GM21737 (cell line): ENCODE data around the gene SPDYC.

Source experiments
- ATAC-seq: cut with Tn5 transposase; IDR thresholded peaks from one replicate; pipeline ENCODE4 v1.9.1; 2021; ENCODE audit warnings: mild to moderate bottlenecking, moderate library complexity; ENCODE audit not compliant: unreplicated experiment

SPDYC gene, protein sequence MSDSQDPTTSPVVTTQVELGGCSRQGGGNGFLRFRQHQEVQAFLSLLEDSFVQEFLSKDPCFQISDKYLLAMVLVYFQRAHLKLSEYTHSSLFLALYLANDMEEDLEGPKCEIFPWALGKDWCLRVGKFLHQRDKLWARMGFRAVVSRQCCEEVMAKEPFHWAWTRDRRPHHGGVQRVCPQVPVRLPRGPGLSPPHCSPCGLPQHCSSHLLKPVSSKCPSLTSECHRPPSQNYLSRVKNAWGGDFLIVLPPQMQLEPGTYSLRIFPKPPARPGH

DNA sequence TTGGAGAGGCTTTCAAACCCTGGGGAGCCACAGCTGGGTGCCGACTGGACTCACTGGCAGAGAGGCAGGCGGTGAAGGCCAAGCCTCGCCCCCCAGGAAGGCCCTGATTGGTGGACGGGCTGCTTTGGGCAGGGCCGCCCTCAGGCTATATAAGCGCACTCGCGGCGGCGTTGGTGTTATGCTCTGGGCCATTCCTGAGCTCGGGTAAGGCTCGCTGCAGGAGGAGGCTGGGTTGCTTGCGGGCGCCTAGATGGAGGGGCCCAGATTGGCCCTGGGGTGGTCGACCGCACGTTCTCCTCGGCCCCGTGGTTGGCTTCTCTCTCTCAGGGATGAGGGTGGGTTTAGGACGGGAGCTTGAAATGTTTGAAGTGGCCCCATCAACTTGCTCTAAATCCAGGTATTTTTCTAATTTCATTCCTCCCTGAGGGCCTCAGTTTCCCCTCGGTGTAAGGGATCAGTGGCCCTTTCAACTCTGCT, at the start of gene SPDYC:
TSS of gene SPDYC (plus strand) at position 176 of the 477 bp plus-strand sequence. CDS start 1,125 bp downstream, outside the sequence.
- no peak for ATAC-seq

DNA sequence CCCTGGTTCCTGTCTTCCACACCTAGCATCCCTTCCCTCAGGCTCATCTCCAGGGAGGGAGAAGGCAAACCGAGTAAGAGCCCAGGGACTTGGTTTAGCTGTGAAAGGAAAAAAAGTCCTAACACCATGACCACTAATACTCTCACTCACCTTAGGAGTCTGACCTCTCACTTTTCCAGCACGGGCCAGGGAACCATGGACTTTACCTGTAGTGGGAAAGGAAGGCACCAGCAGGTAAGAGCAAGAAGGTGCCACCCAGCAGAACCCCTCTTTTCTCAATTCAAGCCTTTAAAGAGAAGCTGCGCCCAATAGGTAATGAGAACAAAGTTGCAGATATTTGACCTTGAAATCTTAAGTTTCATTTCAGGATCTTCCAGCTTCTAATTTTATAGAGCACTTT, 49.2 kb upstream of the SPDYC start:
- ATAC-seq, result no peak

DNA sequence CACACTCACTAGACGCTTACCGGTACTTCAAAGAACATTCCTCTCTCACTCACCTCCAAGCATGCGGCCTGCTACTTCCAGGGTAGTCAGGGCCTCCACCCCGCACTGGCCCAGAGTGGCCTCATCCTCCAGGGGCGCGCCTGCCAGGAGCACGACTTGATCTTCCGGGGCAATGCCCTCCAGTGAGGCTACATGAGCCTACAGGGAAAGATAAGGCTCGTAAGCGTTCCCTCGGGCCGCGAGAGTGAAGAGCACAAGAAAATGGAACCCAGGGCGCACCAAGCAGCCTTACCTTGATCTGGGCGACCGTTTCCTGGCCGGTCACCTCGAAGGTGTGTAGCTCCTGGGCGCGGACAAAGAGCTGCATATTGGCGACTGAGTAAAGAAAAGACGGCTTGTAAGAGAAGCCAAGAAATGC, 48.6 kb upstream of the SPDYC start:
- no peak for ATAC-seq

DNA sequence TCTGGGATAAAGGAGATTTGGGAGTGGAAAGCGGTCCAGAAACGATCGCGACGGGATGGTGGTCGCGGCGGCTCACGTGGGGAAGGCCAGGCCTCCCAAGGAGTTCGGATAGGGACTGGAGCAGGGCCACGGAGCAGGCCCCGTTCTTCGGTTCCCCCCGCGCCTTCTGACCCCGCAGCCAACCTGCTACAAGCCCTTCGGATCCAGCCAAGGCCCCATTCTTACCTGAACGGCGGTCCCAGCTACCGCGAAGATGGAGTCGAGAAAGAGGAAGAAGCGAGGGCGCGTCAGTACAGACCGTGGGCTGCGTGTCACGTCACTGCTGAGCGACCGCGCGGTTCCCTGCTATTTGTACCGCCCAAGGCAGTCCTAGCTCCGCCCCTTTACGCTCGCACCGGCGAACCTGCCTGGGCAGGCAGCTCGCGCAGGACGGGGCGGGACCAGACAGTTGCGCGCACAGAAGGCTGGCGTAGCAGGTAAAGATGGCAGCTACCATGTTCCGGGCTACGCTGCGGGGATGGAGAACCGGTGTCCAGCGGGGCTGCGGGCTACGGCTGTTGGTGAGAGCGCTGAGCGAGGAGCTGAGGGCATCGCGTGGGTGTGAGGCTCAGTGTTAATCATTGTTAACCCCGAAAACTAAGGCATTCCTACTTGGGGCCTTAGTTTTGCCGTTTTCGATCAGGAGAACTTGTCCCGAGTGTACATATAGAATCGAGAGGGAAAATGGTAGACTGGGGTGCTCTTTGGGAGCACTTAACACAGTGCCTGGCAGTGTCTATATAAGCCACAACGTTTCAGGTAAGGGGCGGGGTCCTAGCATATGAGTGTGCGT, 48.0 kb upstream of the SPDYC start, which contains the start of the genes FAU and MRPL49:
TSS of gene FAU (minus strand) at position 270 of the 832 bp plus-strand sequence. CDS start 321 bp downstream, outside the sequence.
TSS of gene MRPL49 (plus strand) at position 457 of the 832 bp plus-strand sequence. CDS start at position 483, 26 bp downstream.
- peak; percentile 59 for ATAC-seq

DNA sequence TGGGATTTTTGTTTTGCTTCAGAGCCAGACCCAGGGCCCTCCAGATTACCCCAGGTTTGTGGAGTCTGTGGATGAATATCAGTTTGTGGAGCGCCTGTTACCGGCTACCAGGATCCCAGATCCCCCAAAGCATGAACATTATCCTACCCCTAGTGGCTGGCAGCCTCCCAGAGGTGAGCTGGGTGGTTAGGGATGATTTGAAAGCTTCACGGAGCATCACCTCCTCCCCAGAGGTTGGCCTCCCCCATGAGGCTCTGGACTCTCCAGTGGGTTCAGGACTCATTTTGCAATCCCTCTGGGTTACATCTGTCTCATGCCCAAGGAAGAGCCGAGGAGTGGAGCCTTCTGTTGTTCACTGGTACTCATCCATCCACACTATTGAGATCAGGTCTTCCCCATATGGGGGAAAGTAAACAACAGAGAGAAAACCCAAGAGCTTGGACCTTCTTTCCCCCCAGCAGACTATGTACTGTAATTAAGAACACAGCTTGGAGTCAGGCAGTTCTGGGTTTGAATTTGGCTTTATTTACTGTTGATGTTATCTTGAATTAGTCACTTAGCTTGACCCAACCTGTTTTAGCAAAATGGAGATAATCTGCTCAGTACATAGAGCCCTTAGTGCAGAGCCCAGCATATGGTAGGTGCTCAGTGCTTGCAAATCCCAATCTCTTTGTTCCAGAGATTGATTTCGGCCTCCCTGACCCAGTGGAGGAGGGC, 45.4 kb upstream of the SPDYC start:
- ATAC-seq, result no peak

DNA sequence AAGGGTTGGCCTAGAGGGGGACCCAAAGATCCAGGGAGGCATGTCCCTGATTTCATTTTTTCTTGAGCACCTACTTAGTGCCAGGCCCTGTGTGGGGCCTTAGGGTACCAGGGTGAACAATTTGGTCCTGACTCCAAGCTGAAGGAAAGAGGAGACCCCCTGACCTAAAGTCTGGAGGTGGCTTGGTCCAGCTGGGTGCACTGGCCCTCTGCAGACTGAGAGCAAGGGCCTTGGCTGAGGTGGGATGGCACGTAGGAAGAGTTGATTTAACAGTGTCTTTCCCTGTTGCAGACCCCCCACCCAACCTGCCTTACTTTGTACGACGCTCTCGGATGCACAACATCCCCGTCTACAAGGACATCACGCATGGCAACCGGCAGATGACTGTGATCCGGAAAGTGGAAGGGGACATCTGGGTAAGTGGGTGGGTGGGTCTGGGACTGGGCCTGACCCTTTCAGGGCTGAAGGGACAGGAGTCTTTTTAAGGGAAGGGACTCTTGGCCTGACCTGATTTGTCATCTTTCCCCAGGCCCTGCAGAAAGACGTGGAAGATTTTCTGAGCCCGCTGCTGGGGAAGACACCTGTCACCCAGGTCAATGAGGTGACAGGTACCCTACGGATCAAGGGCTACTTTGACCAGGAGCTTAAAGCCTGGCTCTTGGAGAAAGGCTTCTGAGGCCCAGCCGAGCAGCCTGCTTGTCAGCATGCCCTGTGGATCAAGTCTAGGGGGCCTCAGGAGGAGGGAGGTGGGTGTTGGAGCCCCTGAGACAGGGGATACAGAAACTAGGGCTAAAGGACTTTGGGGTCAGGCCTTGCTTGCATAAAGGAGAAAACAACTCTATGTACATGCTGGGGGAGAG, 44.6 kb upstream of the SPDYC start:
- no peak for ATAC-seq

DNA sequence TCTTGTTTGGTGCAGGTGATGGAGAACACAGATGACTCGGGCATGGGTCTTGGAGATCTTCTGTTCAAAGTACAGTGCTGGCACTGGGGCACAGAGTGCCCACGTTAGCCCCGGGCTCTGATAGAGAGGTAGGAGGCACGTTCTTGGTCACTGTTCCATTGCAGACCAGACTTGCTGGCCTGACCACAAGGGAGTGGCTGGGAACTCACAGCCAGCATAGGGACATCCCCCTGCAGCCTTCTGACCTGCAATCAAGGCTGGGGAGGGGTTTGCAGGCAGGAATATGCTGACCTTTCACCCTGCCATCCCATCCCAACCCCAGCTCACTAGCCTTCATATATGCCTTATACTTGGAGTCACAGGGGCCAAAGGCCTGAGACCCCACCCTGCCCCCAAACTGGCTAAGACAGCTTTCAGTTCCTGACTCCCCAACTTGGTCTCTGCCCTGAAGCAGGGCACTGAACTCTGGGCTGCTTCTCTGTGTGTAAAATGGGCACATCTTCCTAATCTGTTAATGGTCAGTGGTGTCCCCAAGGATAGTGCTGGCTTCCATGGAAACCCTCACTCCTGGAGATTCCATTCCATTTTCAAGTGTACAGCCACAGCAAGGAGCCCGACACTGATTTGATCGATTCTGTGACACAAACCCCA, 43.3 kb upstream of the SPDYC start:
- ATAC-seq, result no peak

DNA sequence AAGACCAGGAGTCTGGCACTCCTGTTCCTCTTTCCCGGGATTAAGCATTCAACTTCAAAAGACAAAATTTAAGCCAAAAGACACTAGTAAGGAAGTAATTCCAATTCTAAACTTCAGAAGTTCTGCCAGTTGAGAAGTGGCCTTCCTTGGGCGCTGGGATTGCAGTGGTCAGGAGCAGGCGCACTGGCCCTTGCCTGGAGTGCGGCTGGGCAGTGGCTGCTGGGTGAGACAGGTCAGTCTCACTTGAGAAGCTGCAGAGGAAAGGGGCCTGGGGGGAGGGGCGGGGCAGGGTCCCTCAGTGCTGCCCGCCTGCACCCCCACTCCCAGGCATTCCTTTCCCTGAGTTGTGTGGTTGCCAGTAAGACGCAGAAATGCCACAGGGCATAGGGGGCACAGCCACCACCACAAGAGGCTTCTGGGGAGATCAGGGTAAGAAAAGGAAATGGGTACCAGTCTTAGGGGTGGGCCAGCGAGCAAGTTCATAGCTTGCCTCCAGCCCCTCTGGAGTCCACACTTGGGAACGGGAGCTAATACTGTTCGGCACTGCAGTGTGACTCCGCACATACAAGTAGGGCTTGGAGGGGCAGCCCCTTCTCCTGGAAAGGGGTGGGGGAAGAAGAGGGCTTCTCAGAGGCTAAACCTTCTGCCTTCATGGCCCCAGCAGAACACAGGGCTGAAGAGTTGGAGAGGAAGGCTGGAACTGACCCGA, 42.4 kb upstream of the SPDYC start:
- ATAC-seq, result no peak

DNA sequence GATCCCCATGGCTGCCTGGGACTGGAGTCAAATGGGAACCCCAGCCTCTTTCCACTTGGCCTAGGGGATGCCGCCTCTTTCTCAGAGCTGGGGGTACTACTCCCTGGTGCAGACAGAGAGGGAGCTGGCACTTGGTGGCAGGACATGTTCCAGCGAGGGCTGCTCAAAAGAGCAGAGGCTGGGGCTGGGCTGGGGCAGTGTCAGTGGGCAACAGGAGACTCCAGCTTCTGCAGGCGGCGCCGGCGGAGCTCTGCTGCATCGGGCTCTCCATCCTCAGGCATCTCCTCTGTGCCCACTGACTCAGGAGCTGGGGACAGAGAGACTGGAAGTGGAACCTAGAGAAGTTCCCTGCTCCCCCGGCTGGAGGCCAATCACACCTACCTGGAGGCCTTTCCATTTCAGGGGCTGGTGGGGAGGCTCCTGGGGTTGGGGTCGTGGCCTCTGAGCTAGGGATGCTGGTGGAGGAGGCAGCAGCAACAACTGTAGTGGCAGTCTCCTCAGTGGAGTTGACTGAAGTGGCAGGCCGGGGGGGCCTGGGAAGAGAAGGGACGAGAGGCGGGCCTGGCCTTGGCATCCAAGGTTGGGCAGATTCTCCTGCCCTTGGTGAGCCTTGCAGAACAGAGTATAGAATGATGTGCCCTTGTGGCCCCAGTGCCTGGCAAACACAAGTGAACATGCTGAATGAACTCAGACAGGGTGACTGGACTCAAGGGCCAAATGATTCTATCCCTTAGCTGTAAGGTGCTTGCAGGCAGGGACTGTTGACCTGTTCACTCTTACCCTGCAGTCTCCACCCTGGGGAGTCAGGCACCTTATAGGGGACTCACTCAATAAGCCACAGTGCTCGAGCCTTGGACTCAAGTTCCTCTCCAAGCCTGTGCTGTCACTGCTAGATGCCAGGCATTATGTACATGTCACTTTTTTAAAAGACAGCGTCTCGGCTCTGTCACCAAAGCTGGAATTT, 41.6 kb upstream of the SPDYC start:
- ATAC-seq, result no peak

DNA sequence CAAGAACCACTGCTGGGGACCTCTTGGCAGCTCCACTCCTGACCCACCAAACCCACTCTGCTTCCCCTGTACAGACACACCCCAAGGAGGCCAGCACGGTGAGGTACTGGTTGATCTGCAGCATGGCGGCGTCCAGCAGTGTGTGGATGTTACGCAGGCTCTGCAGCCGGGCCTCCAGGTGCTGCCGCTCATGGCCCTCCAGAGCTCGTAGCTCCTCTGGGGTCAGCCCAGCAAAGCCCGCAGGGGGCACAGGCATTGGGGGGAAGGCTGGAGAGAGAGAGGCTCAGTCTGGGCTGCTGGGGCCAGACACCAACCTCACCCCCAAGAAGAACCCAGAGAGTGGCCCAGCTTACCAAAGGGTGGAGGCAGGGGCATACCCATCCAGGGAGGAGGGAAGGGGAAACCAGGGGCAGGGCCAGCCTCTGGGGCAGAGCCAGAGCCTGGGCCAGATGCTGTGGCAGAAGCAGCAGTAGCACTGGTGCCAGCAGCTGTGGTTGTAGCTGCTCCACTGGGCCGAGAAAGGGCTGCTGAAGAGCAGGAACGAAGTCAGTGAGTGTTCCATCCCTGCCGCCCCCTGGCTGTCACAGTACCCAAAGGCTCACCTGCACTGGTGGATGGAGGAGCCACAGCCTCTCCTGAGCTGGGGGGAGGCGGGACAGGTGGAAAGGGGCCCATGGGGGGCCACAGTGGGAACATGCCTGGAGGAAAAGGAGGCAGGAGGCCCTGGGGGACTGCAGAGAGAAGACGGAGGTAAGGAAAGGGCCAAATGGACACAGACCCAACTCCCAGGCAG, 40.2 kb upstream of the SPDYC start:
- no peak for ATAC-seq

DNA sequence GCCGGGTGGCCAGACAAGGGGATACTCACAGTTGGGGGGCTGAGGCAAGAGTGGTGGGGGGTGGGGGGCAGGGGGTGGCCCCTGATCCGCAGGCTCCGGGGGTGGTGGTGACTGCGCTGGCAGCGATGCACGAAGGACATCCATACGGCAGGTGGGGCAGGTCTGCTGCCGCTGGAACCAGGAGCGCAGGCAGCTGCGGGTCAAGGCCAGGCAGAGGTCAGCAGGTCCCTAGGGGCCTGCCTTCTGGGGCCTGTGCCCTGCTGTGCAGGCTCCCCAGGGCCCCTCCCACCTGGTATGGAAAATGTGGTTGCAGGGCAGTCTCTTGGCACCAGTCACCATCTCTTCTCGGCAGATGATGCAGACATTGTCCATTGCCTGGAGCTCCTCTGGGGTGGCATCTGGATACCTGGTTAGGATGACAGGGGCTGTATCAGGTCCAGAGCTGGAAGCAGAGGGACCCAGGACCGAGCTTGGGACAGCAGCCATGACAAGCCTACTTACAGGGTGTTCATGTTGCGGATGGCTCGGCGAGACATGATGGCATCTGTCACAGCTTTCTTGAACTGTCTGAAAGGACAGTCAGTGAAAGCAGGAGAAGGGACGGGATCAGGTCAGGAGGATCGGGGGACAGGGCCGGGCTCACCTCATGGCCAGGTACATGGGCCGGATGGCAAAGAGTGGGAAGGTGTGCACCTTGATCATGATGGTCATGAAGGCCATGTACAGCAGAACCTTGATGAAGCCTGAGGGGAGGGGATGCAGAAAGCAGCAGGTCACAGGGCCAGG, 39.2 kb upstream of the SPDYC start:
- ATAC-seq, result no peak

DNA sequence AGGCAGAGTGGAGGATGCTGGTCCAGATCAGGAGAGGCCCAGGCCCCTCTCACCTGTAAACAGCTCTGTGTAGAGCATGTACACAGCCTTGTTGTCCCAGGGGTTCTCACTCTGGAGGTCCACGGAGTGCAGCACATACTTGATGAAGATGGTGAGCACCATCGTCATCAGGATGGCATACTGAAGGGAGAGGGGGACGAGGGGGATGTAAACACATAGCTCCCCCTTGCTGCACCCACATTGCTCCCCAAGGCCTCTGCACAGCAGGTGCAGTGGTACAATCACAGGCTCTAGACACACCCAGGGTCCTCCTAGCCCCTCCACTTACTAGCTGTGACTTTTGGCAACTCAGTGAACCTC, 38.6 kb upstream of the SPDYC start:
- no peak for ATAC-seq

DNA sequence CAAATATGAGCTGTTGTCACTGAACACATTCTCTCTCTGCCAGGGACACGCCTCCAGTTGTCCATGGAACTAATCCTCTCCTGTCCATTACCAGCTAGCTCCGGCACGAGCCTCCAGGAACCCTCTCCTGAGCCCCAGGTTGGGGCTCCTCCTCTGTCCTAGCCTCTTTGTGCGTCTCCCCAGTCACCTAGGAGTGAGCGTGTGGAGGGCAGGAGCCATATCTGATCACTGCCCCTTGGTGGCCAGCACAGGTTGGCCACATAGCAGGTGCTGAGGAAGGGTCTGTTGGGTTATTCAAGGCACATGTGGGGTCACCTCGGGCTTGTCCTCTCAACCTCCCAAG, 38.2 kb upstream of the SPDYC start:
- no peak for ATAC-seq

DNA sequence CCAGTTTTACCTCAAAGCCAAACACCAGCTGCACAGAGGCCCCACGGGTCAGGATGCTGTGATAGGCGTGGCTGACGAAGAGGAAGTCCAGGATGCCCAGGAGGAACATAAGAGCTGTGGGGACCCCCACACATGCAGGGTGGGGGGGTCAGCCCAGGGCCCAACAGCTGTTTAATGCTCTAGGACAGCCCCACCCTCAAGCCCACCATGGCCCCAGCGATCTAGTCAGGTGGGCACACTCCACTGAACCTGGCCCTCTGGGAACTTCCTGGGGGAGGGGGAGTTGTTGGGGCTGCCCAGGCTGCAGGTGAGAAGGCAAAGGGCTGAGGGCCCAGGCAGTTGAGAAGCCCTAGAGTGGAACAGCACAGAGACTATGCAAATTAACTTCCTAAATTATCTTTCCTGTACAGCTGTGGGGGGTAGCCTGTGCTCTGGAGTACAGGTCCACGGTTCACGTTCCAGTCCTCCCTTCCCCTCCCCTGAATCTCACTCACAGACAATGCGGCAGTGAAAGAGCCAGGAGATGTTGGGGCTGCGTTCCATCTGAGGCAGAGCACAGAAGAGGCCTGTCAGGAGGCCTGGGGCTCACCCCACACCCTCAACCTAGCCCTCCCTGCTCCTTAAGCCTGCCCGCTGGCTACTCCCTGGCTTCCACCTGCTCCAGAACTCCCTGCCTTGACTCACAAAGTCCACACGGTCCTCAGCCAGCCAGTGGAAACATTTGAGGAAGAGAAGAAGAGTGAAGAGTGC, 37.6 kb upstream of the SPDYC start:
- ATAC-seq, result peak; percentile 25

DNA sequence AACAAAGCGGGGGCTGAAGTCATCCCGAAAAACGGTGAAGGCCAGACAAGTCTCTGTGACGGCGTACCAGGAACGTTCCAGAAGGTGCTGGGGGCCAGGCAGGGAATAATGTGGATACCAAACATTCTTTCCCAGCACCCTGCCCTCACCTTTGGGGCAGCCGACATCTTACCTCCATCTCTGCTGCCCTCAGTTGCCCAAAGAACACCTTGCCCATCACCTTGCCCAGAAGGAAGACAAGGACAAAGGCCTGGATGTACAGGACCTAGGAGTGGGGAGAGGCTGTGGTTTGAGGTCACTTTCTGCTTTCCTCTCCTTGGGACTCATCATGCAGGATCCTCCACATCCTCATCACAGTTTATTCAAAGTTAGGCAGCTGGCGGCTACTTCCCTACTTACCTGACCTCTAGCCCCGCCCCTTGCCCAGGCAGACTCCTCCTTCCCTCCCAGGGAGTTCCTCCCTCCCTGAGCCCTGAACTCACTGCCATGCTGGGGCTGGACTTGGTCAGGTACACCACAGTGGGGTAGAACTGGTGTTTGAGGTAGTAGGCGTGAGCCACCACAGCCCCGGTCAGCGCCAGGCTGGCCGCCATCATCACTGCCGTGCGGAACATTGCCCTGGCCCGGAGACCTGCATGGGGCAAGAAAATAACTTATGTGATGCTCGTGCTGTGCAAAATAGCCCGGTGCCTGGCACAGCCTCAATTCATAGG, 36.9 kb upstream of the SPDYC start:
- no peak for ATAC-seq
